ENCODE measurements around the gene ARMC10. TPM values are rescaled to one million over a fixed set of nuclear protein-coding genes. Genes with fewer than 3 reads are reported as not detected.
"Not testable (repeated sequence)": the region's sequence is repeated elsewhere in the genome, so short reads cannot be mapped to it uniquely, and the experiment has no call there.

The ARMC10 gene
- total and polyA plus RNA-seq, 12 donors, result 9.9 to 31.2 (median 22.7) TPM

GRCh38 chr7:103037476-103037822 lies 37.5 kb upstream of the ARMC10 start:
- 96 to 97% methylated on average over 1 of the region's 1 CpG for WGBS, 2 donors
- Histone ChIP-seq H3K27ac (no peak overlapping the region), H3K4me3 (no peak overlapping the region), H3K4me1 (no peaks in the 10 kb centered on the region), H3K9me3 (peaks cover 0 to 9% (median 0%) of the 10 kb centered on the region in 11 donors), H3K36me3 (no peaks in the 10 kb centered on the region), H3K27me3 (no peaks in the 10 kb centered on the region)
- ATAC-seq (no peak), DNase-seq (no peak)
- TF ChIP-seq, protein P1, sequence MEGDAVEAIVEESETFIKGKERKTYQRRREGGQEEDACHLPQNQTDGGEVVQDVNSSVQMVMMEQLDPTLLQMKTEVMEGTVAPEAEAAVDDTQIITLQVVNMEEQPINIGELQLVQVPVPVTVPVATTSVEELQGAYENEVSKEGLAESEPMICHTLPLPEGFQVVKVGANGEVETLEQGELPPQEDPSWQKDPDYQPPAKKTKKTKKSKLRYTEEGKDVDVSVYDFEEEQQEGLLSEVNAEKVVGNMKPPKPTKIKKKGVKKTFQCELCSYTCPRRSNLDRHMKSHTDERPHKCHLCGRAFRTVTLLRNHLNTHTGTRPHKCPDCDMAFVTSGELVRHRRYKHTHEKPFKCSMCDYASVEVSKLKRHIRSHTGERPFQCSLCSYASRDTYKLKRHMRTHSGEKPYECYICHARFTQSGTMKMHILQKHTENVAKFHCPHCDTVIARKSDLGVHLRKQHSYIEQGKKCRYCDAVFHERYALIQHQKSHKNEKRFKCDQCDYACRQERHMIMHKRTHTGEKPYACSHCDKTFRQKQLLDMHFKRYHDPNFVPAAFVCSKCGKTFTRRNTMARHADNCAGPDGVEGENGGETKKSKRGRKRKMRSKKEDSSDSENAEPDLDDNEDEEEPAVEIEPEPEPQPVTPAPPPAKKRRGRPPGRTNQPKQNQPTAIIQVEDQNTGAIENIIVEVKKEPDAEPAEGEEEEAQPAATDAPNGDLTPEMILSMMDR (IDR thresholded peaks at IDR 0.05), result no peak
- intact Hi-C loops (cut with DNase I), result no loop called here

GRCh38 chr7:103037823-103038739 lies 36.9 kb upstream of the ARMC10 start:
- H3K36me3 ChIP-seq; H3K4me3 ChIP-seq; H3K27ac ChIP-seq; ATAC-seq; H3K4me1 ChIP-seq; intact Hi-C loops (cut with DNase I); H3K27me3 ChIP-seq: not testable (repeated sequence)
- peaks cover 0 to 15% (median 0%) of the 10 kb centered on the region in 11 donors for H3K9me3 ChIP-seq
- DNase-seq, result peak; percentile 10 to 16
- WGBS, 2 donors, result 77 to 80% methylated on average over 20 of the region's 20 CpGs

GRCh38 chr7:103041815-103042214 lies 33.1 kb upstream of the ARMC10 start:
- DNase-seq; H3K27me3 ChIP-seq; H3K36me3 ChIP-seq; ATAC-seq; H3K4me3 ChIP-seq; H3K4me1 ChIP-seq; H3K27ac ChIP-seq; intact Hi-C loops (cut with DNase I): not testable (repeated sequence)
- 71 to 86% methylated on average over 1 of the region's 1 CpG for WGBS, 2 donors
- H3K9me3 ChIP-seq, result peaks cover 0 to 27% (median 4%) of the 10 kb centered on the region in 11 donors

DNA sequence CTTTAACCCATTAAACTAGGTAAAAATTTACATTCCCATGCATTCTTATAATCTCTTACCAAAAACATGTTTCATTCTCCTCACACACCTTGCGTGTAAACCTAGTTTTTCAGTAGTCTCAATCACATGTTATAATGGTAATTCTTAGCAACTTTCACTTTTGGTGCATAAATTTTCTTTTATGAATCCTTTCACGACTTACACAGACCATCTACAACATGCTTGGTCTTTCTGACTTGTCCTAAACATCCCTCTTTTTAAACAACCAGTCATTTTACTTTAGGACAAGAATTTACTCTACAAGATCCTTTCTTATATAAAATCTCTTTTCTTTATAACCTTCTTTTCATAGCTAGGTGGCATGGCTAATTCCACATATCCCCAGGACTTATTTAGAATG lies 26.1 kb upstream of the ARMC10 start:
- Histone ChIP-seq H3K4me3 (no peak overlapping the region), H3K4me1 (no peaks in the 10 kb centered on the region), H3K27ac (no peak overlapping the region), H3K27me3 (no peaks in the 10 kb centered on the region), H3K36me3 (no peaks in the 10 kb centered on the region), H3K9me3 (peaks cover 0 to 29% (median 5%) of the 10 kb centered on the region in 11 donors)
- ATAC-seq, result no peak
- DNase-seq, result no peak
- 88 to 89% methylated on average over 2 of the region's 2 CpGs for WGBS, 2 donors
- intact Hi-C loops (cut with DNase I), result no loop called here
- TF ChIP-seq, protein P1 (IDR thresholded peaks at IDR 0.05), result no peak

GRCh38 chr7:103051519-103051918 lies 23.4 kb upstream of the ARMC10 start:
- Histone ChIP-seq H3K4me1 (no peaks in the 10 kb centered on the region), H3K27me3 (no peaks in the 10 kb centered on the region), H3K4me3 (no peak overlapping the region), H3K9me3 (peaks cover 0 to 27% (median 3%) of the 10 kb centered on the region in 11 donors), H3K27ac (no peak overlapping the region), H3K36me3 (no peaks in the 10 kb centered on the region)
- ATAC-seq (no peak), DNase-seq (no peak)
- WGBS, 2 donors, result 94% methylated on average over 6 of the region's 6 CpGs
- intact Hi-C loops (cut with DNase I), result loop anchor here in 1 of 10 donors (10.0 kb wide), 1 partner anchor 57 kb away; no protein-coding TSS in a partner anchor
- TF ChIP-seq, protein P1 (IDR thresholded peaks at IDR 0.05), result peak in 1 of 9 donors; percentile 12

DNA sequence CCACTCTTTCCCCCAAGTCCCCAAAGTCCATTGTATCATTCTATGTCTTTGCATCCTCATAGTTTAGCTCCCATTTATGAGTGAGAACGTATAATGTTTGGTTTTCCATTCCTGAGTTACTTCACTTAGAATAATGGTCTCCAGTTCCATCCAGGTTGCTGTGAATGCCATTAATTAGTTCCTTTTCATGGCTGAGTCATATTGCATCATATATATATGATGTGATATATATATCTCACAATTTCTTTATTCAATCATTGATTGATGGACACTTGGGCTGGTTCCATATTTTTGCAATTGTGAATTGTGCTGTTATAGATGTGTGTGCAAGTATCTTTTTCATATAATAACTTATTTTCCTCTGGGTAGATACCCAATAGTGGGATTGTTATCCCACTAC lies 18.9 kb upstream of the ARMC10 start:
- H3K27ac ChIP-seq, H3K9me3 ChIP-seq, ATAC-seq, DNase-seq, H3K4me3 ChIP-seq, H3K4me1 ChIP-seq, H3K36me3 ChIP-seq, H3K27me3 ChIP-seq: not testable (repeated sequence)
- intact Hi-C loops (cut with DNase I), result loop anchor here in 1 of 10 donors (10.0 kb wide), 1 partner anchor 61 kb away; no protein-coding TSS in a partner anchor
- 92% methylated on average over 1 of the region's 1 CpG for WGBS, 2 donors

Data from heart right ventricle (tissue), 16 donors.